Hematopoietic multipotent progenitor cell treated with erythropoietin and hydrocortisone succinate and interleukin-3 and kit ligand, for 4 days (in vitro differentiated cells): ENCODE results near the gene MED19.
"Not testable (repeated sequence)": the region's sequence is repeated elsewhere in the genome, so short reads cannot be mapped to it uniquely, and the experiment has no call there.

Experiments
- DNase-seq: peaks from one replicate; pipeline ENCODE4 v3.0.0-alpha.2; 2015

The MED19 gene

DNA sequence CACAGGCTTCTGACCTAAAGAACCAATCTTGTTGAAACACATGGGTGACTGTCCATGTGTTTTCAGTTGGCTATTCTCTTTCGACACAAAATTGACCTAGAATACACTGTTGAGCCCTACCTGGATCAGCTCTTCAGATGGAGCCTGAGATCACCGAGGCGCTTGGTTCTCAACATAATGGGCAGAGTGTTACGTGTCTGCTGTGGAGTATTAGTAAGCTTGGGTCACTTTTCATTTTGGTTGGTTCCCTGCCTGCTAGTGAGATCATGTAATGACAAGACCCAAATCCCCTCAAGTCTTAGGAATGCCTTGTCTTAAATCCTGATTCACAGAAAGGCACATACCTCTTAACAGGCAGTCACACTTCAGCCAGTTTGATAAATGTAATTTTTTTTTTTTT is 8.7 kb downstream of the MED19 start:
- DNase-seq: no peak

DNA sequence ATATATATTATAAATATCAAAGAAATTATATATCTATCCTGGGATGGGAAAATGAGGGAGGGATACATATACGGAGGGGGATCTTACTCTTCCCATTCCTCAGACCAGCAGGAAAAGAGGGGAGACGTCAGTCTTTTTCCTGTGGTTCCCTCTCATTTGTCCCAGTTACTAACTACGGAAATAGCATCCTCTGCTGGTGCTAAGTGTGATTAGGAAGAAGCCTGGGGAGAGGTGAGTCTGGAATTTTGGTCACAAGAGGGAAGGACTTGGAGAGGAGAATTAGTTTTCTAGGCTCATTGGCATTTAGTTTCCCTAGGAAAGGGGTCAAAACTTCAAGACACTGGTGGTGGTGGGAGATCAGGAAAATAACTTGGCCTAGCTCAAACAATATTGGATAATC is 11.6 kb downstream of the MED19 start:
- DNase-seq: no peak

DNA sequence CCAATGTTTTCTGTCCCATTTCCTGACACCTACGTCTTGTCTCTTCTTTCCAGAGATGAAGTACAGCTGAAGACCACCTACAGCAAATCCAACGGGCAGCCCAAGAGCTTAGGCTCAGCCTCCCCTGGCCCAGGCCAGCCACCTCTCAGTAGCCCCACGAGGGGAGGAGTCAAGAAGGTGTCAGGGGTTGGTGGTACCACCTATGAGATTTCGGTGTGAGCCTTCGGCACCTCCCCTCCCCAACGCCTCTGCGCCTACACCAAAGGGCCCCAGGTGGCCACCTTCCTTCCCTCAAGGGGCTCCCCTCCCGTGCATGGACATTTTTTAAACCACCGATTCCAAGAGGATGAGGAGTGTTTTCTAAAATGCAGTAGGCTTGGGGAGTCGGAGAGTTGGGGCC is 12.2 kb downstream of the MED19 start:
- no peak for DNase-seq

DNA sequence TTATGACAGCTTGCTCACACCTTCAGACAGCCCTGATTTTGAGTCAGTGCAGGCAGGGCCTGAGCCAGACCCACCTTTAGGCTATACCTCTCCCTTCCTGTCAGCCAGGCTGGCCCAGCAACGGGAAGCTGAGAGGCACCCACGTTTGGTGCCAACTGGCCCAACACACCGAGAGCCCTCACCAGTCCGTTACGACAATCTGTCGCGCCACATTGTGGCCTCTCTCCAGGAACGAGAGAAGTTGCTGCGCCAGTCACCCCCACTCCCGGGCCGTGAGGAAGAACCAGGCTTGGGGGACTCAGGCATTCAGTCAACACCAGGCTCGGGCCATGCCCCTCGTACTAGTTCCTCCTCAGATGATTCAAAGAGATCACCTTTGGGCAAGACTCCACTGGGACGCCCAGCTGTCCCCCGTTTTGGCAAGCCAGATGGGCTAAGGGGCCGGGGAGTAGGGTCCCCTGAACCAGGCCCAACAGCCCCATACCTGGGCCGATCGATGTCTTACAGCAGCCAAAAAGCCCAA is 13.1 kb downstream of the MED19 start:
- no peak for DNase-seq

DNA sequence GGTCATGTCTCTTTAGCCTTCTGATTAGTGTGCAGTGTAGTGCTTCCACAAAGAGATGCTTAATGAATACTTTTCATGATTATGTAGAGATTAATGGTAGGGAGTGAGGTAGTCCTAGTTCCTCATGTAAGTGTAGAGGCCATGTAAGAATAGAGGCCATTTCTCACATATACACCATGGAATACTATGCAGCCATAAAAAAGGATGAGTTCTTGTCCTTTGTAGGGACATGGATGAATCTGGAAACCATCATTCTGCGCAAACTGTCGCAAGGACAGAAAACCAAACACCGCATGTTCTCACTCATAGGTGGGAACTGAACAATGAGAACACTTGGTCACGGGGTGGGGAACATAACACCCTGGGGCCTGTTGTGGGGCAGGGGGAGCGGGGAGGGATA is 21.5 kb downstream of the MED19 start:
- DNase-seq: not testable (repeated sequence)

DNA sequence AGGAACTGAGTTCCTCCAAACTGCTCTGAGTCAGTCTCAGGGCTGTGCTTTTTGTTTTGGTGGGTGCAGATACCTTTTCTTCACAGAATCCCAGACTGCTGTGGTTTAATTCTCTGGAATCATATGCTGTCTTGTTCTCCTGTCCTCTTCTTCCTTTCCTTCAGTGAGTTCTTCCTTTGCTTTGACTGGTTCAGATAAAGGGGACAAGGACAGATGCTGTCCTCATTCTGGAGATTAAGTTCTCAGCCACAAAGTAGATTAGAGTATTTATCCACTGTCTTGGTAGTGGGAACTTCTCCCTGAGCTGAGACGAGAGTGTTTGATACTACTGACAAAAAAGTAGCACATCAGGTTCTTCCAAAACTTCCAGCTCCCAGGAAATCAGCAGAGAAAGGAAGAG is 30.8 kb downstream of the MED19 start:
- DNase-seq: peak; percentile 29

DNA sequence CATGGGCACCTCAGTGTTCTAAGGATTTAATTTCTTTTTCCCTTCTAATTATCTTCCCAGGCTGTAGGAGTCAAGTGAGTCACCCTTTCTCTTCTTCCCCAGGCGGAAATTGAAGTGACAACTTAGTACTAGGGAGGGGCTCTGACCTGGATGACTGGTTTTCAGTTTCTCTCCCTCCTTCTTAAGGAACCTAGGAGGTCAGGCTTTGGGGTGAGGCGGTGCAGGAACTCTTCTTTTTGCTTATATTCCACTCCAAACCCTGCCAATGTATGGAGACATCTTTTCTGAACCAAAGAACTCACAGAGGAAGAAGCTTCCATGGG is 31.5 kb downstream of the MED19 start:
- no peak for DNase-seq

DNA sequence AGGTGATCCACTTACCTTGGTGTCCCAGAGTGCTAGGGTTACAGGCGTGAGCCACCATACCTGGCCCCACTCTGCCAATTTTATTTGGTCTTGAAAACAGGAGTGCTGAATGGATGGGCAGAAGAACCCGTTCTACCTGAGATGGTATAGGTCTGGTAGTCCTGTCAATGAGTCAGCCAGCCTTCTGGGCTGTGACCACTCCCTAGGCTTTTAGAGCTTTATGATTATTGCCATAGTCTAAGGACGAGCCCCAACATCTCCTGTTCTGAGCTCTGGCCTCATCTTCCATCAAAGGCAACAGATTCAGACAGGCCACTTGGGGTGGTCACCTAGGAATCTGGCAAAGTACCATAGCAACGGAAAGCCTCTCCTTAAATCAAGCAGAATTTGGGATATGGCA is 32.6 kb downstream of the MED19 start:
- no peak for DNase-seq

DNA sequence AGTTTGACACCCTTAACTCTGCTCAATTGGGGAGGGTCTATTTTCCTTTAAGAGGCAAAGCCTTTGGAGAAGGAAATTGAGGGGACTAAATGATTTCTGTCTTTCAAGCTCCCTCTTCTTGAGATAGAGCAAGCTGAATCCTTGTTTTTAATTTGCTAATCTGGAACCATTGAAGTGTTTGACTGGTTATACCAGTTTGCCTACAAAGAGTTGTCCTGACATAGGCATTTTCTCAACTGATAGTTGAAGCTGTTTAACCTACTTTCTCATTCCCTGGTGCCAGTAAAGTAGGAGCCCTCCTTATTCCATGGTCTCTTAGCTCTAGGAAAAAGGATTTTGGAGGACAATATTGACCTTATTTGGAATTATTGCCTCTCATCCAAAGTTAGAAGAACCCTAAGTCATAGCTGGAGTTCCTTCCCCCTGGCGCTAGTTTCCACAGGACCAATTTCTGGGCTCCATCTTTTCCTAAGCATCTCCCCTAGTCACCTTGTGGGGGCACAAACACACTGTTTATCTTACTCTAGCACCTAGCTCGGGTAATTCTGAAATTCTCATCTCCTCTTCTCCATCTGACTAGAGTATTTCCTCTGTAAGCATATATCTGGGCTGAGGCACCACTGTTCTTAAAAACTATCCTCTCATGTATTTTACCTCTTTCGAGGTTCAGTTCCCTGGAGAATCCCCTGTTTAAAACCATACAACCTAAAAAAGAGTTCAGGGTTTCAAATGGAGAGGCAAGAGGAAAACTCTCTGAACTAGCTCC is 36.7 kb downstream of the MED19 start:
- no peak for DNase-seq

DNA sequence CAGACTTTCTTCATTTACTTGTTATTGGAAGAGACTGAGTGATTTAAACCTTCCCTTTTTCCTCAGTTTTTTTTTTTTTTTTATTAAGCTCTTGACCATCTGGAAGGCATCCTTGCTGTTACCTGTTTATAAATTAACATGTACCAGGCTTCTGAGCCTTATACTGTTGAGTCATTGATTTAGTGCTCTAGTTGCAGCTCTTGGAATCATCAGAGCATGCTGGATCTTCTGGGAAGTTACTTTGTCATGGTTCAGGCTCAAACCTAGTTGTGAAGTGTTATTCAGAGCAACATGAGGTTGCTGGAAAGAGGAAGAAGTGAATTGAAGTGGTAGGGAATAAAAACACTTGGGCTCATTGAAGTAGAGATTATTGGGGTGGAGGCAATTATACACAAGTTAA is 37.8 kb downstream of the MED19 start:
- DNase-seq: no peak

DNA sequence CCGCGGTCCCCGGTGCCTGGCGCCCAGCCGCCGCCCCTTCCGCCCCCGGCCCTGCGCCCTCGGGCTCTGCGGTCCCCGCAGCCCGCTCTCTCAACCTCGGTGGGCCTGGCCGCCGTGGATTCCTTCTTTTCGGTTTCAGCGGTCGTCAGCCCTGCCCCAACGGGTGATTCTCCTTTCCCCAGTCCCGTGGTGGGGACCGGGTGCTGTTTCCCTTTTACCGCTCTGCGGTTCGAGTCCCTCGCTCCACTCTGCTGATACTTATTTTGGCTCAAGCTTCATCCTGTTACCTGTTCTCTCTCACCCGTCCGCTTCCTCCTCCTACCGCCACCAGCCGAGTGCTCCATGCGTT is 43.6 kb downstream of the MED19 start:
- DNase-seq: no peak

DNA sequence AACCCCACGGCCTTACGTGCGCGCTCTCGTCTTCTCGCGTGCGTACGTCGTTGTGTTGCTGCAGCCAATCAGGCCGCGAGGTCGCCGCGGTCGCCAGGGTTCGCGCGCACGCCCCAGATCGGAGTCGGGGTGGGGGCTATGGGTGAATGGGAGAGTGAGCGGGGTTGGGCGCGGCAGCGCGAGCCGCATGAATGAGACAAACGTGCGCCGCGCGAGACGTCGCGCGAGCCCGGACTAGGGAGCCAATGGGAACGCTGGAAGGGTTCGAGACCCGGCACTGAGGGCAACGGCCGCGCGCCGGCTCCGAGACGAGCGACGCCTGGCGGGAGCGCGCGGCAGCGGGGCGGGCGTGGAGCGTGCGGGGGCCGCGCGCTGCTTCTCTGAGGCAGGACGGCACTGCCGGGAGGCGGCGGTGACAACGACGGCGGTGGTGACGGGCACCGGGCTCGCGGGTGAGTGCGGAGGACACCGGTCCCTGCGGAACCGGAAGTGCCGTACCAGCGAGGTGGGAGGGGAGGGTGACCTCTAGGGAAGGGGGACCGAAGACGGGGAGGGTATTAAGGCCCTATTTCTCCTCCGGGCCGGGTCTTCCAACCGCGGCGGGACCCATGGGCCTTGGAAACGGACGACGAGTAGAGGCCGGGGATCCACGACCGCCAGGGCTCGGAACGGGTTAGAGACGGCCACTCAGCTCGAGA is 44.1 kb downstream of the MED19 start, which contains the start of gene ZDHHC5:
ZDHHC5 (plus strand) TSS at position 379 of the 698 bp plus-strand sequence. CDS start 4,977 bp downstream, outside the sequence.
- DNase-seq: peak; percentile 99

DNA sequence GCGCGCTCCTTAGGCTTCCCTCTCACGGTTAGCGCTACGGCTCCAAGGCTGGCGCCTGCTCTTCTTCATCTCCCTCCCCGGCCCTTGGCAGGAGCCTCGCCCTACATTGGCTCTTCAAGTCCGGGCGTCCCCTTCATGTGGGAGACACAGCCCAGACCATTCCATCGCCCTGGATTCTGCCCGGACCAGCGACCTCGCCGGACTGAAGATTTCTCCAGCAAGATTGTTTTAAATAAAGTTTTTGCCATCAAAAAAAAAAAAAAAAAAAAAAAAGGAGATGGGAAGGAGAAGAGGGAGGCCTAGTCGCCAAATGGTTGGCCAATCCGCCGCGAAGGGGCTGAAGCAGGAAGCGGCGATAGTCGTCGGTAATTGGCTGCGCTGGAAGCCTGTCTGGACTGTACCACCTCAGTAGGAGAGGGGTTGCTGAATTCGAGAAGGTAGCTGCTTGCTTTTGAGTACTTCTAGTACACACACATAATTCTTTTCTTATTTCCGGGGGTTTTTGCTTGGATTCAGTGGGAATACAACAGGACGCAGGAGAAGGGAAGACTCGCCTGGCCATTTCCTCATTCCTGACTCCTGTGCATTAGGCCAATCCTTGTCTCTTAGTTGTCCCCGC is 44.8 kb downstream of the MED19 start:
- DNase-seq: peak; percentile 99

DNA sequence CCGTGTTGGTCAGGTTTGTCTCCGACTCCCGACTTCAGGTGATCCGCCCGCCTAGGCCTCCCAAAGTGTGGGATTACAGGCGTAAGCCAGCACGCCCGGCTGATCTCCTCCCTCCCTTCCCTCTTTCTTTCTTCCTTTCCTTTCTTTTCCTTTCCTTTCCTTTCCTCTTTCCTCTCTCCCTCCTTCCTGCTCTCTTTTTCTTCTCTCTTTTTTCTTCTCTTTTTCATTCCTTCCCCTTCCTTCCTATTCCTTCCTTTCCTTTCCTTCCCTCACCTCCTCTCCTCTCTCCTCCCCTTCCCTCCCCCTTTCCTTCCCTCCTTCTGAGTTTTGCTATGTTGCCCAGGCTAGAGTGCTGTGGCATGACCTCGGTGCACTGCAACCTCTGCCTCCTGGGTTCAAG is 48.0 kb downstream of the MED19 start:
- no peak for DNase-seq

DNA sequence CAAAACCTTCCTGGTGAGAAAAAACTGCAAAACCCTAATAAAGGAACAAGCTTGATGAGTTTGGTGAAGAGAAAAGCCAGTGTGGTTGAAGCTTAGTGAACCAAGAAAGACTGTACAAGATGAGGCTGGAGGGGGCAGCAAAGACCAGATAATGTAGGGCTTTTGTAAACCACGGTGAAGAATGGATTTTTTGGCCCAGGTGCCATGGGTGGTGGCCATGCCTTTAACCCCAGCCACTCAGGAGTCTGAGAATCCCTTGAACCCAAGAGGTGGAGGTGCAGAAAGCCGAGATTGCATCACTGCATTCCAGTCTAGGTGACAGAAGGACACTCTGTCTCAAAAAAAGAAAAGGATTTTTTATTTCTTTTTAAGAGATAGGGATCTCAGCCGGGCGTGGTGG is 49.1 kb downstream of the MED19 start:
- DNase-seq: peak; percentile 66

DNA sequence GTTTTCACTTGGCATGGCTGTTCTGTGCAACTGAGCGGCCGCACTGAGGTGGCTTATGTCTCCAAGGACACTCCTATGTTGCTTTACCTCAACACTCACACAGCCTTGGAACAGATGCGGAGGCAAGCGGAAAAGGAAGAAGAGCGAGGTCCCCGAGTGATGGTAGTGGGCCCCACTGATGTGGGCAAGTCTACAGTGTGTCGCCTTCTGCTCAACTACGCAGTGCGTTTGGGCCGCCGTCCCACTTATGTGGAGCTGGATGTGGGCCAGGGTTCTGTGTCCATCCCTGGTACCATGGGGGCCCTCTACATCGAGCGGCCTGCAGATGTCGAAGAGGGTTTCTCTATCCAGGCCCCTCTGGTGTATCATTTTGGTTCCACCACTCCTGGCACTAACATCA is 52.3 kb downstream of the MED19 start:
- DNase-seq: no peak

DNA sequence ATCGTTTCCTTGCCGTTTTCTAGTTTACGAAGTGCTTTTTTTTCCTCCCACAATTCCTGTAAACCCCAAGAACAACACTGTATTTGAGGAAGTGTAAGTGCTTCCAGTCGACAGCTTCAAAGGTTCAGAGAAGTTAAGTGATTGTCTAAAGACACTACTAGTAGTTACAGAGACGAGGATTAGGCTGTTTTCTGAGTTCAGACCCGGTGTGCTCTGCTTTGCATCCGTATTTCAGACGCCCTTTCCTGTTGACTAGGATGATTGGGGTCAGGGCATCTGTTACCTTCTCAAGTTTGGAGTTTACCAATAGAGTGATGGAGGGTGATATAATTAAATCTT is 54.0 kb downstream of the MED19 start:
- DNase-seq: no peak

DNA sequence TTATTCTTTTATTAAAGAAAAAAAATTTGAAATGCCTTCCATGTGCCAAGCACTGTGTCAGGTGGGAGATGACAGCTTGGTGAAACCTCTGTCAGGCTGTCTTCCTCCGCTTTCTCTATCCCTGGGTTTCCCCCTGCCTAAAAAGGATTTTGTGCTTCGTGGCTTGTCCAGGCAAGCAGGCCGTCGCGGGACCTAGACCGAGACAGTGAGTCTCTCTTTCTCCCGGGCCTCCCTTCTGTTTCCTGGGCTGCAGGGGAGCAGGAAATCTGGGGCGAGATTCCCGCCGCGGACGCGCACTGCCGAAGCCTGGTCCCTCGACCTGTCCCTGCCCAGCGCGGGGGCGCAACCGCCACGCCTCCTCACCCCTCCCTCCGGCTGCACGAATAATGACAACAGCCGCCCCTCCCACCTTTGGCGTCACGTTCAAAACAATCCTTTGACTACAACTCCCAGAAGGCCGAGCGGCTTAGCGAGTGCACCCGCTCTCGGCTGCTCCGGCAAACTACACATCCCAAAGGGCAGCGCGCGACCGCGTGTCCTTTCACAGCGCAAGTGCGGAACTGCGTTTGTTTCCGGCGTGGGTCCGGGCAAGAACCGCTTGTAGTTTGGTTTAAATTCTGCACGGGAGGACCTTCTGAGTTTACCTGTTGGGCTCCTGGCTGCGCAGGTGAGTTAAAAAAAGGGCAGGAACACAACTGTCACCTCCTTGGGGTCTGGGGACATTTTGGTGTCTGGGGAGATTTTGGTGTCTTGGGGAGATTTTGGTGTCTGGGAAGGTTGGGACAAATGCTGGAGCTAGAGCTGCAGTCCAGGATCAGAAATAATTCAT is 54.6 kb downstream of the MED19 start, which contains the start of gene CLP1:
CLP1 (plus strand) TSS at position 569 of the 829 bp plus-strand sequence. CDS start 1,715 bp downstream, outside the sequence.
- peak; percentile 100 for DNase-seq

DNA sequence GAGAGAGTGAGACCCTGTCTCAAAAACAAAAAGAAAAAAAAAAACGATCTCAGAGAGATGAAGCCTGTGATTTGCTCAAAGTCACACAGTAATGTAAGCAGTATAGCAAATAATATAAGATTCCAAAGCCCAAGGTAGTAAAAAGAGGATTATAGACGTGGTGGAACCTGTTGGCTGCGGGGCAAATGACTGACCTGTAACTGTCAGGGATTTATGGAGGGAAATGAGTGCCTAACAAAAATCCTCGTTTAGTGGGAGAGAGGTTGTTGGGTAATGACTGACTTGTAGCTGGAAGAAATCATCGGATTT is 55.2 kb downstream of the MED19 start:
- no peak for DNase-seq
